SU-DHL-6 (cell line): ENCODE measurements around the gene BEGAIN.

Experiments used
- EZH2phosphoT487 ChIP-seq: fragments of 200-600 bp; sonication (generic), shearing (Covaris generic); conservative IDR thresholded peaks from 2 replicates; pipeline ENCODE4 v1.6.1; 2018; ENCODE audit warnings: mild to moderate bottlenecking, antibody characterized with exemption, low read length, moderate library complexity, mixed read lengths
- TF ChIP-seq, protein P1 (sequence below): fragments of 200-600 bp; sonication (generic); IDR thresholded peaks from one replicate; pipeline ENCODE4 v1.5.1; 2017; ENCODE audit warnings: antibody characterized with exemption, mild to moderate bottlenecking, low read length, moderate library complexity; ENCODE audit not compliant: insufficient read depth, poor library complexity, severe bottlenecking

- TF ChIP-seq, protein P1, sequence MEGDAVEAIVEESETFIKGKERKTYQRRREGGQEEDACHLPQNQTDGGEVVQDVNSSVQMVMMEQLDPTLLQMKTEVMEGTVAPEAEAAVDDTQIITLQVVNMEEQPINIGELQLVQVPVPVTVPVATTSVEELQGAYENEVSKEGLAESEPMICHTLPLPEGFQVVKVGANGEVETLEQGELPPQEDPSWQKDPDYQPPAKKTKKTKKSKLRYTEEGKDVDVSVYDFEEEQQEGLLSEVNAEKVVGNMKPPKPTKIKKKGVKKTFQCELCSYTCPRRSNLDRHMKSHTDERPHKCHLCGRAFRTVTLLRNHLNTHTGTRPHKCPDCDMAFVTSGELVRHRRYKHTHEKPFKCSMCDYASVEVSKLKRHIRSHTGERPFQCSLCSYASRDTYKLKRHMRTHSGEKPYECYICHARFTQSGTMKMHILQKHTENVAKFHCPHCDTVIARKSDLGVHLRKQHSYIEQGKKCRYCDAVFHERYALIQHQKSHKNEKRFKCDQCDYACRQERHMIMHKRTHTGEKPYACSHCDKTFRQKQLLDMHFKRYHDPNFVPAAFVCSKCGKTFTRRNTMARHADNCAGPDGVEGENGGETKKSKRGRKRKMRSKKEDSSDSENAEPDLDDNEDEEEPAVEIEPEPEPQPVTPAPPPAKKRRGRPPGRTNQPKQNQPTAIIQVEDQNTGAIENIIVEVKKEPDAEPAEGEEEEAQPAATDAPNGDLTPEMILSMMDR = no peak
- TF ChIP-seq EZH2phosphoT487 = no peak
Measured at GRCh38 chr14:100589071-100589759, 2.0 kb upstream of the BEGAIN start.
